Breast epithelium (tissue), 4 donors: ENCODE measurements around the gene ERAS. TPM values are rescaled to one million over a fixed set of nuclear protein-coding genes. Genes with fewer than 3 reads are reported as not detected.
"Not testable (repeated sequence)": the region's sequence is repeated elsewhere in the genome, so short reads cannot be mapped to it uniquely, and the experiment has no call there.

Experiments
- DNase-seq, 2 donors: peaks; one replicate each; pipeline ENCODE4 v3.0.0-alpha.2; 2019; ENCODE audit warnings: low spot score in 2 of 2
- H3K27ac ChIP-seq, 2 donors: fragments of 200-600 bp; sonication (generic) in 1 of 2; one replicate each; pipeline ENCODE4 v1.5.1; 2016 to 2019; ENCODE audit warnings: mild to moderate bottlenecking in 1 of 2
- H3K27me3 ChIP-seq, 2 donors: fragments of 200-600 bp; sonication (generic) in 1 of 2; one replicate each; pipeline versions ENCODE4 v1.5.1 to v1.6.0; 2017 to 2019; ENCODE audit warnings: control low read depth in 1 of 2, mild to moderate bottlenecking in 1 of 2
- H3K36me3 ChIP-seq: fragments of 200-600 bp; one replicate; pipeline ENCODE4 v1.5.1; 2019
- H3K4me1 ChIP-seq, 2 donors: fragments of 200-600 bp; sonication (generic); one replicate each; pipeline ENCODE4 v1.5.1; 2016 to 2019; ENCODE audit warnings: control low read depth in 1 of 2
- H3K4me3 ChIP-seq, 3 donors: fragments of 200-600 bp; sonication (generic); 1 replicate in 2 of 3; 2 replicates in 1 of 3; pipeline ENCODE4 v1.5.1; 2016 to 2019; ENCODE audit warnings: mild to moderate bottlenecking in 3 of 3, moderate library complexity in 2 of 3
- H3K9me3 ChIP-seq, 2 donors: fragments of 200-600 bp; sonication (generic) in 1 of 2; one replicate each; pipeline ENCODE4 v1.5.1; 2016 to 2019; ENCODE audit warnings: control low read depth in 1 of 2
- CTCF ChIP-seq, 3 donors: fragments of 450-650 bp; IDR thresholded peaks; one replicate each; pipeline ENCODE4 v1.5.1; 2016 to 2017; ENCODE audit warnings: antibody characterized with exemption in 3 of 3, mild to moderate bottlenecking in 3 of 3, moderate library complexity in 3 of 3
- POLR2A ChIP-seq: fragments of 450-650 bp; IDR thresholded peaks from one replicate; pipeline ENCODE4 v1.6.1; 2016; ENCODE audit warnings: antibody characterized with exemption, mild to moderate bottlenecking, moderate library complexity
- POLR2AphosphoS5 ChIP-seq, 3 donors: sonication (generic); formaldehyde crosslinking; IDR thresholded peaks; one replicate each; pipeline ENCODE4 v1.6.1; 2017; ENCODE audit warnings: antibody characterized with exemption in 3 of 3
- intact Hi-C: fragments of 100-400 bp; cut with DNase I; formaldehyde crosslinking; loops from one replicate; pipeline ENCODE4 v1.15.1; 2023; ENCODE audit warnings: low total_unique reads
- total RNA-seq, 3 donors: library from RNA; depleted of rRNA; stranded (reverse); fragments of >200 nt; gene quantifications; one replicate each; pipeline ENCODE4 v1.1.0, GENCODE V29; 2016

Gene ERAS
- total RNA-seq, 3 donors from 2014 or later = 0.73 TPM; not detected in 2

GRCh38 chrX:48816014-48816810 is 10.1 kb upstream of the ERAS start:
- TF ChIP-seq CTCF (IDR thresholded peaks at IDR 0.05) (no peak), POLR2AphosphoS5 (IDR thresholded peaks at IDR 0.05) (no peak), POLR2A (no peak)
- intact Hi-C loops = loop anchor here (5.0 kb wide), 1 partner anchor 659 kb away; no protein-coding TSS in a partner anchor
- H3K4me1 ChIP-seq = no peaks in the 10 kb centered on the region
- no peak for DNase-seq
- H3K27ac ChIP-seq = no peak overlapping the region
- no peak overlapping the region for H3K4me3 ChIP-seq
- no peaks in the 10 kb centered on the region for H3K36me3 ChIP-seq
- peaks cover 0 to 44% of the 10 kb centered on the region in 2 donors for H3K27me3 ChIP-seq
- H3K9me3 ChIP-seq = no peaks in the 10 kb centered on the region

- Histone ChIP-seq H3K27ac (no peak overlapping the region), H3K27me3 (peaks cover 0 to 60% of the 10 kb centered on the region in 2 donors), H3K9me3 (no peaks in the 10 kb centered on the region), H3K36me3 (no peaks in the 10 kb centered on the region), H3K4me1 (no peaks in the 10 kb centered on the region), H3K4me3 (no peak overlapping the region)
- no peak for DNase-seq
- no peak for TF ChIP-seq CTCF (IDR thresholded peaks at IDR 0.05)
- TF ChIP-seq POLR2A = no peak
- intact Hi-C loops = loop anchor here (5.0 kb wide), 1 partner anchor 661 kb away; no protein-coding TSS in a partner anchor
Measured at GRCh38 chrX:48818098-48818497, 8.2 kb upstream of the ERAS start.

GRCh38 chrX:48818866-48819265 is 7.4 kb upstream of the ERAS start:
- Histone ChIP-seq H3K36me3 (no peaks in the 10 kb centered on the region), H3K4me3 (no peak overlapping the region), H3K27me3 (peaks cover 0 to 62% of the 10 kb centered on the region in 2 donors), H3K27ac (no peak overlapping the region), H3K9me3 (no peaks in the 10 kb centered on the region), H3K4me1 (no peaks in the 10 kb centered on the region)
- intact Hi-C loops = loop anchor here (5.0 kb wide), 1 partner anchor 662 kb away; no protein-coding TSS in a partner anchor
- DNase-seq = no peak
- TF ChIP-seq CTCF (IDR thresholded peaks at IDR 0.05) (no peak), POLR2A (no peak), POLR2AphosphoS5 (IDR thresholded peaks at IDR 0.05) (no peak)

GRCh38 chrX:48819394-48819793 is 6.9 kb upstream of the ERAS start:
- intact Hi-C loops = loop anchor here (5.0 kb wide), 1 partner anchor 662 kb away; no protein-coding TSS in a partner anchor
- not testable (repeated sequence) for DNase-seq

GRCh38 chrX:48823053-48823452 is 3.3 kb upstream of the ERAS start:
- H3K36me3 ChIP-seq = no peaks in the 10 kb centered on the region
- intact Hi-C loops = no loop called here
- TF ChIP-seq CTCF (IDR thresholded peaks at IDR 0.05) = no peak
- TF ChIP-seq POLR2AphosphoS5 (IDR thresholded peaks at IDR 0.05) = no peak
- no peak overlapping the region for H3K4me3 ChIP-seq
- H3K9me3 ChIP-seq = peaks cover 11 to 20% of the 10 kb centered on the region in 2 donors
- DNase-seq = no peak
- H3K27ac ChIP-seq = no peak overlapping the region
- peaks cover 0 to 42% of the 10 kb centered on the region in 2 donors for H3K27me3 ChIP-seq
- no peaks in the 10 kb centered on the region for H3K4me1 ChIP-seq

More at GRCh38 chrX:48819394-48819793, 6.9 kb upstream of the ERAS start:
- H3K9me3 ChIP-seq, H3K4me1 ChIP-seq, H3K27ac ChIP-seq, H3K4me3 ChIP-seq, H3K36me3 ChIP-seq: not testable (repeated sequence)
- peaks cover 0 to 66% of the 10 kb centered on the region in 2 donors for H3K27me3 ChIP-seq
